Measurements from ENCODE around the gene SIGMAR1. TPM values are rescaled to one million over a fixed set of nuclear protein-coding genes. Genes with fewer than 3 reads are reported as not detected.

Gene SIGMAR1
- total RNA-seq (2014; rRNA removed), result 222 and 273 TPM in 2 replicates
- polyA plus RNA-seq (2012), result 123 TPM

GRCh38 chr9:34637356-34638137 lies at the start of gene SIGMAR1:
SIGMAR1 (minus strand) TSS chr9:34637787; CDS start chr9:34637697, 90 bp downstream.
- DNase-seq (ENCODE audit: low read depth), result peak; percentile 90

DNA sequence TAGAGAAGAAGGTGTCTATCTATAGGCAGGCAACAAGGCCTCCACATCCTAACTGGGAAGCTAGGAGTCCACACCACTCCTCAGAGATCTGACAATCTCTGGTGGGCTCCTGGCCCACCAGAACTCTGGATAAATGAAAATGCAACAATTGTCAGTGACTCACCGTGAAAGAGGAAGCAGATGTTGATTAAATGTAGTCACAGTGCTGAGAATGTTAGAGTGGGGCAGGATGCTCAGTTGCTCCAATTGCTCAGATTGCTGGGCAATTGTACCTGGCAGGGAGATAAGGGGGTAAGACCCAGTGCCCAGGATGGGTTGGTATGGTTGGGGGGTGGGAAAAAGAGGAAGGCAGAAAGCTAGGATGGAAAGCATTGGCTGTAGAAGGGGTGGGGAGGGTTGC lies 49.1 kb upstream of the SIGMAR1 start:
- no peak for DNase-seq (ENCODE audit: low read depth)

GRCh38 chr9:34686231-34686630 lies 48.6 kb upstream of the SIGMAR1 start:
- no peak for DNase-seq (ENCODE audit: low read depth)

DNA sequence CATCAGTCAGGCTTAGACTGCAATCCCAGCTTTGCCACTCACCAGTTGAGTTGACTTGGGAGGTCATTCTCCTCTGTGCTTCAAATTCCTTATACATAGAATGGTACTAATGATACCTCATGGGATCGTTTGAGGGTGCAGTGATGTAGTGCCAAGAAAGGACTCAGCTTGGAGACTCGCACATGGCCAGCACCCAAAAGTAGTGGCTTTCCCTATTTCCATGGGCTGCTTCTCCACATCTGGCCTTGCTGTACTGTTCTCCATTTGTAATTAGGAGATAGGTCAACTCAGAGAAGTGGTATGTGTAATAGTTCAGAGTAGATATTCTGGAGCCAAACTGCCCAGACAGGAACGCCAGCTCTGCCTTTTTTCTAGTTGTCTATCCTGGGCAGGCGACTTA lies 48.0 kb upstream of the SIGMAR1 start:
- DNase-seq (ENCODE audit: low read depth), result no peak

- DNase-seq (ENCODE audit: low read depth), result no peak
Measured at GRCh38 chr9:34684816-34685215, 47.2 kb upstream of the SIGMAR1 start.

DNA sequence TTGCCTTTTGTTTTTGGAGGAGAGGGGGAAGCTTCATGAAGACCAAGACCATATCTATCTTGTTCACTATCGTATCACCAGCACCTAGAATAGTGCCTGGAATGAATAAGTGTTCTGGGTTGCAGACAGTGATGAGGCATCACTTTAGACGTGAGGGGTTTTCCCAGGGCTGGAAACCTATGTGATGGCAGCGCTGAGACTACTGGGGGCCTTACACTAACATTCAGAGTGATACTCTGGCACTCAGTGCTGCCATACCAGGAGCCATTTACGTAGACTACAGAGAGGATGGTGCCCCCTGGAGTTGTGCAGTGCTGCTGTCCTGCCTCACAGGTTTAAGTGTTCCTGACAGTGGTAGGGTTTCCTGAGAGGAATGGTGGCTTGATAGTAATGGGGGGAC lies 46.6 kb upstream of the SIGMAR1 start:
- no peak for DNase-seq (ENCODE audit: low read depth)

- no peak for DNase-seq (ENCODE audit: low read depth)
Measured at GRCh38 chr9:34675869-34676268, 38.3 kb upstream of the SIGMAR1 start.

DNA sequence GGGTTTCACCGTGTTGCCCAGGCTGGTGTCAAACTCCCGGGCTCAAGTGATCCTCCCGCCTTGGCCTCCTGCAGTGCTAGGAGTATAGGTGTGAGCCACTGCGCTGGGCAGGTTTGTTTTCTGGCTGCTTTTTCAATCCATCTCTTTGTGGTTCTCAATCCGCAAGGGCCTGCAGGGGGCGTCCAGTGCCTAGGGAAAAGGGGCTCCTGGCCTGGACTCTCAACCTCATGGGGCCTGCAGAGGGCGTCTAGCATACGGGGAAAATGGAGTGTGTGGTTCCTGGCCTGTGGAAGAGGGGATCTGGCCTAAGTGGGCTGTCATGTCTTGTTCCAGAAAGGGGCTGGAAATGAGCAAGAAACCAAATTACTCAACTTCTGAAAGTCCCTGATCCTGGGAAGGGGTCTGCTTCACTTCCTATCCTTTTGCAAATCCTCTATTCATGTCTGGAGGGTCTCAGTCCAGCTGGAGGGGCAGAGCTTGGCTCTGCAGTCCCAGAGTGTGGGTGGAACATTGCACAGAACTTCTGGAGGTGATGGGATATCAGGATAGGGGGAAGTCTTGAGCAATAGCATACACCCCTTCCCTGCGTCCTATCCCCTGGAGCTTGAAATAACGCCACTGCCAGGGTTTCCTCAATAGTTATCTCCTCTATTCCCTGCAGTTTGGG lies 37.6 kb upstream of the SIGMAR1 start:
- peak; percentile 41 for DNase-seq (ENCODE audit: low read depth)

GRCh38 chr9:34674440-34674839 lies 36.9 kb upstream of the SIGMAR1 start:
- no peak for DNase-seq (ENCODE audit: low read depth)

- no peak for DNase-seq (ENCODE audit: low read depth)
Measured at GRCh38 chr9:34671307-34671706, 33.7 kb upstream of the SIGMAR1 start.

DNA sequence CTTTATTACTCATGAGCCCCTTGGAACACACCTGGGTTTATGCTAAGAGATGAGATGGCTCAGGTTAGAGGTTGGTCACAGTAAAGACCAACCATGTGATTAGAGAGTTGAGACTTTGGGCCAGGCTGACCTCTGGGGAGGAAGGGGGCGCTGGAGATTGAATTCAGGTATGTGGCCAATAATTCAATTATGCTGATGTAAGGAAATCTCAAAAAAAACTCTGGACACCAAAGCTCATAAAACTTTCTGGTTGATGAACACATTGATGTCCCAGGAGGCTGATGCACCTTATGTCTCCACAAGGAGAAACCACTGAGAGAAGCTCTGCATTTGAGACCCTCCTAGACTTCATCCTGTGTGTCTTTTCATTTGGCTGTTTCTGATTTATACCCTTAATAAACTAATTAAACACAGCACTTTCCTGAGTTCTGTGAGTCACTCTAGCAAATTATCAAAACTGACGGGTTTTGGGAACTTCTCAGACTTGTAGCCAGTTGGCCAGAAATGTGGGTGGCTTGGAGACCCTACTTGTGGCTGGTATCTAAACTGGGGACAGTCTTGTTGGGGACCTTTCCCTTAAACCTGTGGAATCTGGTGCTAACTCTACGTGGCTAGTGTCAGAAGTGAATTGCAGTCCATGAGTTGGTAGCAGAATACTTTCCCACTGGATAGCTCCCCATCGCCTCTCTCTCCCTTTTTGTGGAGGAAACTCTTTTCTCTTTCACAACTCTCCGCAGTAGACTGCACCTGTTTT lies 32.4 kb upstream of the SIGMAR1 start:
- DNase-seq (ENCODE audit: low read depth), result no peak

DNA sequence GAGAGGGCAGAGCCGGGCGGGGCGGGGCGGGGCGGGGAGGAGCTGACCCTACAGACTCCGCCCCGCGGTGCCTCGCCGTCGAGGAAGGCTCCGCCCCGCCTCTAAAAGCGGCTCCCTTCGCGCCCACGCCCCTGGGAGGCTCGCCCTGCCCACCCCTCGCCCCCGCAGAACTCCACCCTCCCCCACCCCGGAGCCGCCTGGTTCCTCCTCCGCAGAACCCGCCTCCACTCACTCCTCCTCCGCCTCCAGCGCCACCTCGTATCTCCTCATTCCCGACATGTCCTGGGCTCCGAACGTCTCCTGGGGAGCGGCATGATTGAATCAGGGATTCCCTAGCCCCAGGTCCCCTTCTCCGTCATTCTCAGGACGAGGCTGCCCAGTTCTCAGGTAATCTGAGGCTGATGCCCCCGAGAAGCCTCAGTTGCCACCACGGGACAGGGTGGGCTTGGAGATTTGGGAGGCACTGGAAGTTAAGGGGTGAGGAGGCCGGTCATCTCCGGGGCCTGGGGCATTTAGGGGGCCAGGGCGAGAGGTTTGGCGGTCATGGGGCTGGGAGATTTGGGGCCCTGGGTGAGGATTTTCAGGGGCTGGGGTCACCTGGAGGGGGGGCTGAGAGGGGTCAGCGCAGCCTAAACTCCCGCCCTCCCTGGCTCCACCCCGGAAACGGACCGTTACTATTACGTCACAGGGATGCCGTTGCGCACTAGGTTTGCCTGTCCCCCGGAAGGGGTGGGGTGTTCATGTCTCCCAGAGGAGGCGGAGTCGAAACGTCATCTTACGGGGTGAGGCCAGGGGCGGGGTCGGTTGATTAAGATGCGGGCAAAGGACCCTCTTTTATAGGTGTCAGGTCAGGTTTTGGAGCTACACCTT lies 28.0 kb upstream of the SIGMAR1 start:
- DNase-seq (ENCODE audit: low read depth), result peak; percentile 92

DNA sequence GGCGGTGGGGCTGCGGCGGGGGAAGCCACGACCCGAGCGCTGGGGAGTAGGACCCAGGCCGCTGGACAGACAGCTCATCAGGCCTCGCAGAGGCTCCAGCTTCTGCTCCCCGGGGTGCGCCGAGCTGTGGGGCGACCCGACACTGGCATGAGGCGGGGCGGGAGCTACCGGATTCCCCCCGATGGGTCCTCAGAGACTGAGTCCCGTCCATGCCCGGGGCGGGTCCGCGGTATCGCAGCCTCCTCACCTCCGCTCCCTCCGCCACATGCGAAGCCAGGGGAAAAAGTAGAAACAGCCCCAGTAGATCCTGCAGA lies 27.4 kb upstream of the SIGMAR1 start:
- no peak for DNase-seq (ENCODE audit: low read depth)

DNA sequence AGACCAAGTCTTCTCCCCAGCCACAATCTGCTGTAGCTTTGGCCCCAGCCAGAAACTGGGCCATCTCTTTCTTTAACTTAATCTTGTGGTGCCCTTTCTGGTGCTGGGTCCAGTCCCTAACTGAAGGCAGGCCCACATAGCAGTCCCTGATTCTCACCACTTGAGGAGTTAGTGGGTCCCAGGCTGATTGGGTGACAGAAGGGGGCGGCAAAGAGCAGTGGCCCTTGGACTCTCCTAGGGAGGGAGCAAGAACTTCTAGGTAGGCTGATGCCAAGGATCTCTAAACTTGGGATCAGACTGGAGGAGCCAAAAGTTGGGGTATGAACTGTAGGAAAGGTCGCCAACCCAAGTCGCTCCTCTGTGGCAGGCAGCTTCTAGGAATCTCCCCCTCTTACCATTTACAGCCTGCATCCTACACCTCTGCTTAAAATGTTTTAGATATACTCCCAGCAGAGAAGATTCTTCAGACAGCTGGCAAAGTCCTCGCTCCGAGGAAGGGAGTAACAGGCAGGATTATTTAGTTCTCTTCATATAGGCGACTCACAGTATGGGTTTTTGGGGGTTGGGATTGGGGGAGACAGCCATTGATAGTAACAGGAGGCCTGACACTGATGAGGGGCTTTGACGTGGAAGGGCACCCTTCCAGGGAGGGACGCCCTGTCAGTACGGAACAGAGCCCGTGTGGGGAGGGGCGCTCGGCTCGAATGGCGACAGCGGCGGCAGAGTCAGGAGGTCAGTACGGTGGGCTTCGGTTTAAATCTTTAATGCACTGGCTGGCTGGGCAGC lies 26.9 kb upstream of the SIGMAR1 start:
- peak; percentile 75 for DNase-seq (ENCODE audit: low read depth)

DNA sequence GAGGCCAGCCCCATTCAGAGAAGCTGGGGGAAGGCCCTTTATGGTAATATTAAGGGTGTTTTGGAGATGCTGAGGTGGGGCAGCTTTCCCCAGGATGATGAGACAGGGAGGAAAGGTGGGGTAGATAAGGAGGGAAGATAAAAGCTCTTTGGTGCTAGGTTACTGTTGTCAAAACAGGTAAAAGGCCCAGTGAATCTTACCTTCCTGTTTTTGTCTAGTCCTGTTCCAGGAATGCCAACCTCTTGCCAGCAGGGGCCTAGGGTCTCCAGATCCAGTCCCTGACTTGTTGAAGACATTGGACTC lies 25.7 kb upstream of the SIGMAR1 start:
- DNase-seq (ENCODE audit: low read depth), result no peak

- DNase-seq (ENCODE audit: low read depth), result no peak
Measured at GRCh38 chr9:34662526-34663302, 25.1 kb upstream of the SIGMAR1 start, which contains the start of gene CCL27. CCL27 (minus strand) TSS chr9:34662657; CDS start chr9:34662633, 24 bp downstream.

DNA sequence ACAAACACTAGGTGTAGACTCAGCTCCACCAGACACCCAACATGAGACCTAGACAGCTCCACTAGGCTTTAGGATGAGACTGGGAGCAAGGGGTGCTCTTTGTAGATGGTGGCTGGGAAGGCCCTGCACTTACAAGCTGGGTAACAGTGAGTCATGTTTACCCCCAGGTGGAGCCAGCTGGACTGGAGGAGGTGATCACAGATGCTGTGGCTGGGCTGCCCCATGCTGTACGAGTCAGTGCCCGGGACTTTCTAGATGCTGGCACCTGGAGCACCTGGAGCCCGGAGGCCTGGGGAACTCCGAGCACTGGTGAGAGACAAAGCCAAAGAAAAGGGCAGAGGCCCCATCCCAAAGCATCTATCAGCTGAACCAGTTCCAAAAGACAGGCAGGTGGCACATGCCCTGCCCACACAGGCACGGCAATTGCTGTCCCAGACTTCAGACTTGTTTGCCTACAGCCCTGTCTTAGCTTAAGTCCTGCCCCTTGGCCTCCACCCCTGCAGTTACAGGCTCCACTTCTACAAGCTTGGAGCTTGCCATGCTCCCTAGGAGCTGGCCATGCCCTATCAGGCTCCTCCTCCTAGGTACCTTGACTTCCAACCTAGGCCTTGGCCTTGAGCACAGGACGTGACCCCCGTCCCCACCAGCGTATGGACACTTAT lies 22.1 kb upstream of the SIGMAR1 start:
- DNase-seq (ENCODE audit: low read depth), result no peak

- no peak for DNase-seq (ENCODE audit: low read depth)
Measured at GRCh38 chr9:34658461-34658860, 20.9 kb upstream of the SIGMAR1 start.

DNA sequence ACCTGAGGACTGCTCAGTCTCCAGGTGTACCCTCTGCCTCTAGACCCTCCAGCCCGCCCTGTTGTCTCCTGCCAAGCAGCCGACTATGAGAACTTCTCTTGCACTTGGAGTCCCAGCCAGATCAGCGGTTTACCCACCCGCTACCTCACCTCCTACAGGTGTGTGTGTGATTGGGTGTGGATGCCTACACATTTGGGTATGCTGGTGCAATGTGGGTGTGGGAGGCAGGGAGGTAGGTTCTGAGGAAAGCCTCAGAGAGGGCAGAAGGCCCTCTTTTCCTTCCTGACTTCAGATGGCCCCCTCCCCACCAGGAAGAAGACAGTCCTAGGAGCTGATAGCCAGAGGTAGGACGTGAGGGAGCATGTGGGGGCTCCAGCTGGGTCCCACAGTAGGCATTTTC lies 19.4 kb upstream of the SIGMAR1 start:
- DNase-seq (ENCODE audit: low read depth), result no peak

GRCh38 chr9:34655394-34655793 lies 17.8 kb upstream of the SIGMAR1 start:
- DNase-seq (ENCODE audit: low read depth), result no peak
